HFFc6 (cell line): ENCODE results near the gene VIL1. TPM values are rescaled to one million over a fixed set of nuclear protein-coding genes. Genes with fewer than 3 reads are reported as not detected.

Source experiments
- DNase-seq: peaks from one replicate; pipeline ENCODE4 v3.0.0-alpha.2; 2018
- H3K27ac Mint-ChIP-seq: 2 replicates; pipeline ENCODE4 v1.8.0; 2020; ENCODE audit warnings: mild to moderate bottlenecking, mixed read lengths
- H3K27me3 Mint-ChIP-seq: 2 replicates; pipeline ENCODE4 v1.8.0; 2021; ENCODE audit warnings: mild to moderate bottlenecking, moderate library complexity, mixed read lengths; ENCODE audit not compliant: insufficient read depth
- H3K36me3 Mint-ChIP-seq: 2 replicates; pipeline ENCODE4 v1.8.0; 2021; ENCODE audit warnings: low read depth, mixed read lengths
- H3K4me1 Mint-ChIP-seq: 2 replicates; pipeline ENCODE4 v1.8.0; 2020; ENCODE audit warnings: low read depth, mixed read lengths
- H3K4me3 Mint-ChIP-seq: 2 replicates; pipeline ENCODE4 v1.8.0; 2020; ENCODE audit warnings: mild to moderate bottlenecking, moderate library complexity, mixed read lengths
- H3K9me3 Mint-ChIP-seq: 2 replicates; pipeline ENCODE4 v1.8.0; 2020; ENCODE audit warnings: mild to moderate bottlenecking, mixed read lengths
- CTCF ChIP-seq: fragments of 200-600 bp; sonication (generic); IDR thresholded peaks from 2 replicates; pipeline ENCODE4 v1.5.0; 2021; ENCODE audit warnings: antibody characterized with exemption, mild to moderate bottlenecking
- total RNA-seq, 6 experiments: library from RNA; stranded (reverse); fragmentation: NEBNext Ultra II Directional; extraction: Animal tissue kit (Norgen Biotek cat#: 25700); gene quantifications; 2 replicates in 1 of 6; 3 replicates in 5 of 6; pipeline ENCODE4 v1.2.3, GENCODE V29; 2021

Gene VIL1
- total RNA-seq, 6 experiments from 2014 or later = not detected

GRCh38 chr2:218437969-218438368 is 19.0 kb downstream of the VIL1 start:
- peaks cover 14% of the 10 kb centered on the region for H3K27me3 Mint-ChIP-seq
- no peaks in the 10 kb centered on the region for H3K36me3 Mint-ChIP-seq
- no peaks in the 10 kb centered on the region for H3K9me3 Mint-ChIP-seq
- H3K4me1 Mint-ChIP-seq = no peaks in the 10 kb centered on the region
- no peak for DNase-seq
- H3K4me3 Mint-ChIP-seq = no peak overlapping the region
- H3K27ac Mint-ChIP-seq = no peak overlapping the region
- TF ChIP-seq CTCF = no peak

GRCh38 chr2:218438596-218438995 is 19.7 kb downstream of the VIL1 start:
- H3K27me3 Mint-ChIP-seq = peaks cover 12% of the 10 kb centered on the region

GRCh38 chr2:218444692-218445357 is 25.9 kb downstream of the VIL1 start:
- H3K27ac Mint-ChIP-seq = no peak overlapping the region
- DNase-seq = no peak
- TF ChIP-seq CTCF = no peak
- H3K36me3 Mint-ChIP-seq = no peaks in the 10 kb centered on the region
- H3K4me1 Mint-ChIP-seq = peaks cover 11% of the 10 kb centered on the region
- no peak overlapping the region for H3K4me3 Mint-ChIP-seq
- H3K9me3 Mint-ChIP-seq = no peaks in the 10 kb centered on the region
- no peaks in the 10 kb centered on the region; the same call in 1 of the 2 replicates for H3K27me3 Mint-ChIP-seq

More at GRCh38 chr2:218438596-218438995, 19.7 kb downstream of the VIL1 start:
- Mint-ChIP-seq H3K27ac (no peak overlapping the region), H3K4me3 (no peak overlapping the region), H3K9me3 (no peaks in the 10 kb centered on the region), H3K36me3 (no peaks in the 10 kb centered on the region), H3K4me1 (no peaks in the 10 kb centered on the region)
- no peak for TF ChIP-seq CTCF
- no peak for DNase-seq

GRCh38 chr2:218445602-218446001 is 26.7 kb downstream of the VIL1 start:
- no peaks in the 10 kb centered on the region; the same call in 1 of the 2 replicates for H3K27me3 Mint-ChIP-seq
- no peaks in the 10 kb centered on the region for H3K9me3 Mint-ChIP-seq
- no peaks in the 10 kb centered on the region for H3K36me3 Mint-ChIP-seq
- no peak overlapping the region for H3K4me3 Mint-ChIP-seq
- H3K27ac Mint-ChIP-seq = no peak overlapping the region
- peaks cover 11% of the 10 kb centered on the region for H3K4me1 Mint-ChIP-seq
- TF ChIP-seq CTCF = no peak
- DNase-seq = no peak

- no peak for DNase-seq
- Mint-ChIP-seq H3K9me3 (no peaks in the 10 kb centered on the region), H3K4me3 (no peak overlapping the region), H3K27ac (no peak overlapping the region), H3K4me1 (peaks cover 11% of the 10 kb centered on the region), H3K27me3 (no peaks in the 10 kb centered on the region; the same call in 1 of the 2 replicates), H3K36me3 (no peaks in the 10 kb centered on the region)
- TF ChIP-seq CTCF = no peak
Measured at GRCh38 chr2:218446547-218446946, 27.6 kb downstream of the VIL1 start.
